Right hindlimb (tissue), 1 donor: ENCODE data around the gene EZH1.
"Not testable (repeated sequence)": the region's sequence is repeated elsewhere in the genome, so short reads cannot be mapped to it uniquely, and the experiment has no call there.

Experiments used
- DNase-seq: peaks from one replicate; pipeline ENCODE4 v3.0.0-alpha.2; 2018

EZH1 gene

DNA sequence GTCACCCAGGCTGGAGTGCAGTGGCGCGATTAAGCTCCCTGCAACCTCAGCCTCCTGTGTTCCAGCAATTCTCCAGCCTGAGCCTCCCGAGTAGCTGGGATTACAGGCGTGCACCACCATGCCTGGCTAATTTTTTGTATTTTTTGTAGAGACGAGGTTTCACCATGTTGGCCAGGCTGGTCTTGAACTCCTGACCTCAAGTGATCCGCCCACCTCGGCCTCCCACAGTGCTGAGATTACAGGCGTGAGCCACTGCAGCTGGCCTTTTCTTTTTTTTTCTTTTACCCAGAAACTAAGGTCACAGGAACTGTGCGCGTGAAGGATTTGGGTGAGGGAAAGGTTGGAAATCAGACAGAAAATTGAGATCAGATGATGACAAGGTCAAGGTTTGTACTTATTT, 25.1 kb upstream of the EZH1 start:
- DNase-seq = not testable (repeated sequence)

DNA sequence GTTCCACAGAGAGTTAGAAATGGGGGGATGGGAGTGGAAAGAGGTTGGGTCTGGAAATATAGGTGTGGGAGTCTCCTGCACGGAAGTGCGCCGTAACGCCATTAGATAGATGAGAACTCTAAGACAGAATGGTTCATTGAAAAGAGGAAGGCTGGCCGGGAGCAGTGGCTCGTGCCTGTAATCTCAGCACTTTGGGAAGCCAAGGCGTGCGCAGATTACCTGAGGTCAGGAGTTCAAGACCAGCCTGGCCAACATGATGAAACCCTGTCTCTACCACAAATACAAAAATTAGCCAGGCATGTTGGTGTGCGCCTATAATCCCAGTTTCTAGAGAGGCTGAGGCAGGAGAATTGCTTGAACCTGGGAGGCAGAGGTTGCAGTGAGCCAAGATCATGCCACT, 23.2 kb upstream of the EZH1 start:
- not testable (repeated sequence) for DNase-seq

DNA sequence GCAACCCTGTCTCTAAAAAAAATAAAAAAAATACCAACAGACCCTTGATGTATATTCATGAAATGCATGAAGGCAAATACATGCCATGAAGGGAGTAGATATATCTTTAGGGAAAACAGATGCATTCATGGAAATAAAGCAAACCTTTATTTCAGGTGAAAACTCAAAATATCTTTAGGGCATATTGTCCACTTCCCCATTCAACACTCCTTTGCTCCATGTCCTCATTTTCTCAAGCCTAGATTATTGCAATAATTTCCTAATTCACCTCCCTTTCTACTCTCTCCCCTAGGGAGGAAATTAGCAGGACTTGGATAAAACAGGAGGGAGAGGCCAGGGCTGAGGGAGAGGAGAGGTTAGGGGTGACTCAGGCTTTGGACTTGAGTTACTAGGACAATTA, 22.7 kb upstream of the EZH1 start:
- DNase-seq = no peak

DNA sequence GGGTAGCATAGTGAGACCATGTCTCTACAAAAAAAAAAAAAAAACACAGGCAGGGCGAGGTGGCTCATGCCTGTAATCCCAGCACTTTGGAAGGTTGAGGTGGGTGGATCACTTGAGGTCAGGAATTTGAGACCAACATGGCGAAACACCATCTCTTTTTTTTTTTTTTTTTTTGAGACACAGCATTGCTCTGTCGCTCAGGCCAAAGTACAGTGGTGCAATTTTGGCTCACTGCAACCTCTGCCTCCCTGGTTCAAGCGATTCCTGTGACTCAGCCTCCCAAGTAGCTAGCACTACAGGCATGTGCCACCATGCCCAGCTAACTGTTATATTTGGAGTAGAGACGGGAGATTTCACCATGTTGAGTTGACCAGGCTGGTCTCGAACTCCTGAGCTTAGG, 21.3 kb upstream of the EZH1 start:
- no peak for DNase-seq

DNA sequence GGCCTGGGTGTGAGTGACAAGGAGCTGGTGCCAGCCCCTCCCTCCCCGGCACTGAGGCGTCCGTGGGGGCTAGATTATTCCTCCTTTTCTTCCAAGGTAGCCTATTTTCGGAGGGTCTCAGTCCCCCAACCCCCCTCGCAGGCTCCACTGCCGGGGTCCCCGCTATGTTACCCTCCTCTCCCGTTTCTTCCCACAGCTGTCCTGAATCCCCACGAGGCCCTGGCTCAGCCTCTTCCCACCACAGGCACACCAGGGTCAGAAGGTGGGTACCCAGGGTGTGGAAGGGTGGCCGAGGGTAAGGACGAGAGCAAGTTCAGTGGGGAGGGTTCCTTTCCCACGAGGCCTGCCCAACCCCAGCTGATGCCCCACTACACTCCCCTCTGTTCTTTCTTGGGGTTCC, 16.8 kb upstream of the EZH1 start:
- DNase-seq = no peak

DNA sequence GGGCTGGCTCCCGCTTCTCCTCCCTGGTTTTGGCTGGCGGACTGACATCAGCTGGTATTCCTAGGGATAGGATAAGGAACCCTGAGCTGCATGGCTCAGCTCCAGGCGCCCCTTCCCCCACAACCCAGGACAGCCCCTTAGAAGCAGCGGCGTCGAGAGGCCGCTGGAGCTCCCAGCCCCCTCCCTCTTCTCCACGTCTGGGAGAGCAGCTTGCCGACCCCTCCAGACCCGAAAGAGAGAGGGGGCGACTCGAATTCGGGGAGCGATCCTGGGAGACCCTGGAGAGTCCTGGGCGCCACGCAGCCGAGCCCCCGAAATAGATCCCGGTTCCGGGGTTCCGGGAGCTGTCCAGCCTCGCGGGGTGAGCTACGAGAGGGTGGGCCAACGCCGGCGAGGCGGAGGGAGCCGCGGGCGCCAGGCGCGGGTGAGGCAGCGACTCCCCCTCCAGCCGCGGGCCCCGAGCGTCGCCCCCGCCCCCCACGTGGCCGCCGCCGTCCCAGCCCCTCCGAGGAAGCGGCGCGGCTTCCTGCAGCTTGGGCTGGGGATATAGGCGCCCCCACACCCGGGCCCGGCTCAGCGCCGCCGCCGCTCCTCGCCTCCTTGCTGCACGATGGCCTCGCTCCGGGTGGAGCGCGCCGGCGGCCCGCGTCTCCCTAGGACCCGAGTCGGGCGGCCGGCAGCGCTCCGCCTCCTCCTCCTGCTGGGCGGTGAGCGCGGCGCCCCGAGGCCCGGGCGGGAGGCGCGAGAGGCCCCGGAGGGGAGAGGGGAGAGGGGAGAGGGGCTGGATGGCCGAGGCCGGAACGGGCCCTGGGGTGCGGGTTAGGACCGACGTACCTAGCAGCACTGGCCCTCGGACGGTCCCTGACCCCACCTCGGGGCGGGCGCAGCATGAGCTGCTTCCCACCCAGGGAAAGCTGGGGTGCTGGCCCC, 16.1 kb upstream of the EZH1 start, which contains the start of gene RAMP2:
RAMP2 (plus strand) TSS at position 576 of the 930 bp plus-strand sequence; CDS start at position 611, 35 bp downstream.
- DNase-seq = peak; percentile 69

DNA sequence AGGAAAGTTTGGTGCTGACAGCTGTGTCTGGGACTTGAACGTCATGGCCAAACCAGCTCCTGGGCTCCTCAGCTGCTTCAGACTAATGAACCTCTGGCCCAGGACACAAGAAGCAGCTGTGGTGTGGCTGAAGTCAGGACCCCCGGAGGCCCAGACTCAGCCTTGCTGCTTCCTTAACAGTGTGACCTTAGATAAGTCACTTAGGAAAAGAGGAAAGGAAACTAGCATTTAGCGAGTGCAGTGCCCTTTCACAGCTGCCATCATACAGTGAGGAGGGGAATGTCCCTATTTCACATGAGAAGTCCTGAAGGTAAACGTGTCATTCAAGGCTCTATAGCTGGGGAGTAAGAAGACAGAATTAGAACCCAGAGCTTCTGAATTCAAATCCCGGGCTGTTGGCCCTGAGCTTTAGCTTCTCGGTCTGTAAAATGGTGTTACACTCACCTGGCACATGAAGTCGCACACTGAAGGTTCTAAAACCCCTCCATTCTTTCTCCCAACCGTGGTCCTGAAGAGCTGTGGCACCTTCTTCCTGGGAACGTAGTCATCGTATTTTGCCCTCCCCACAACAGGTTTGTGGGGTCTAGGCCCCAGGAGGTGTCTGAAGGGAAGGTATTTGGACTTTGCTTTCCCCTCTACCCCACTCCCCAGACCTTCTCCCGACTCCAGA, 15.3 kb upstream of the EZH1 start:
- no peak for DNase-seq

DNA sequence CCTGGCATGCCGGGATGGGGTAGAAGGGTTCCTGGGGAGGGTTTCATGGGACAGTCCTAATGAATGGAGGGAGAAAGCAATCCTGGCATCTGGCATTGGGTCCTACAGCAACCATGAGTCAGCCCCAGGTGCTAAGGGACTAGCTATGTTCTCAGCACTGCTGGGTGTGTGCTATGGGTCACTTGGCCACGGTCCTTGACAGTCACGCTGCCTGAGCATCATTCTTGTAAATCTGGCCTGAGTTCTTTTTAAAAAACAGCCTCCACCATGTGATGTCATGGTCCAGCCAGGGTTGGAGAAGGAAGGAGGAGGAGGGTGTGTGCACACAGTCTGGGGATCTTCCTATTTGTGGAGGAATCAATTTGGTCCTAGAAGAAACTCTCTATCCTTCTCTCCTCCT, 9.9 kb upstream of the EZH1 start:
- peak; percentile 39 for DNase-seq

DNA sequence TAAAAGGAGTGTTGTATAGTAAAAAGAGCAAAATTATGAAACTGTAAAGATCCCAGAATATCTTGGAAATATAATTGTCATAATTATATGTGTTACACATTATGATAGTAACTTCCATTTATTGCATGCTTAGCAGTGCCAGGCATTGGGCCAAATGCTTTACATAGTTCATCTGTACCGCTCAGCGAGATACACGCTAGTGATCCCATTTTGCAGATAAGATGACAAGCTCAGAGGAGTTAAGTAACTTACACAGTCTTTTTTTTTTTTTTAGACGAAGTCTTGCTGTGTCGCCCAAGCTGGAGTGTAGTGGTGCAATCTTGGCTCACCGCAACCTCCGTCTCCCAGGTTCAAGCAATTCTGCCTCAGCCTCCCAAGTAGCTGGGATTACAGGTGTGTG, 6.8 kb upstream of the EZH1 start:
- DNase-seq = no peak

DNA sequence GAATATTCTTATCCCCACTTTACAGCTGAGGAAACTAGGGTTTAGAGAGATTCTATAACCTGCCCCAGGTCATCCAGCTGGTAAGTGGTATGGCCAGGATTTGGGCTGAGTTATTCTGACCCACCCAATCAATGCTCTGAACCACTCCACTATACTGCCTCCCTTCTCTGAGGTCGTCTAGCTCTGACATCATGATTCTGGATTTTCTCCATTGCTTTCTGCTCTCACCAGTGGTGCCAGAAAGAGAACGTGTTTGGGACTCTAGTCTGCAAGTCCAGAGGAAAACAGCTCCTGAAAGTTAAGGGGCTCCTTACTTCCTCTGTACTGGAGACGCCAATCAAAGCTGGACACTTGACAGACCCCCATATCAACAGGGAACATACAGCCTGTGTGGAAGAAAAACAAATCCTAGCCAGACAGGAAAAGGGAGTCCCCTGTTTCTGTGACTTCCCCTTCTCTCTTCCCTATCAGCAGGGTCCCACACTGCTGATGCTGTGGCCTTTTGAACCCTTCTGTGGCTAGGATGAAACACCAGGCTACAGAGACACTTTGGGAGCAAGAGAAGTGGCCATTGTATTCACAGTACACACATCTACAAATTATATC, 6.0 kb upstream of the EZH1 start:
- DNase-seq = no peak

DNA sequence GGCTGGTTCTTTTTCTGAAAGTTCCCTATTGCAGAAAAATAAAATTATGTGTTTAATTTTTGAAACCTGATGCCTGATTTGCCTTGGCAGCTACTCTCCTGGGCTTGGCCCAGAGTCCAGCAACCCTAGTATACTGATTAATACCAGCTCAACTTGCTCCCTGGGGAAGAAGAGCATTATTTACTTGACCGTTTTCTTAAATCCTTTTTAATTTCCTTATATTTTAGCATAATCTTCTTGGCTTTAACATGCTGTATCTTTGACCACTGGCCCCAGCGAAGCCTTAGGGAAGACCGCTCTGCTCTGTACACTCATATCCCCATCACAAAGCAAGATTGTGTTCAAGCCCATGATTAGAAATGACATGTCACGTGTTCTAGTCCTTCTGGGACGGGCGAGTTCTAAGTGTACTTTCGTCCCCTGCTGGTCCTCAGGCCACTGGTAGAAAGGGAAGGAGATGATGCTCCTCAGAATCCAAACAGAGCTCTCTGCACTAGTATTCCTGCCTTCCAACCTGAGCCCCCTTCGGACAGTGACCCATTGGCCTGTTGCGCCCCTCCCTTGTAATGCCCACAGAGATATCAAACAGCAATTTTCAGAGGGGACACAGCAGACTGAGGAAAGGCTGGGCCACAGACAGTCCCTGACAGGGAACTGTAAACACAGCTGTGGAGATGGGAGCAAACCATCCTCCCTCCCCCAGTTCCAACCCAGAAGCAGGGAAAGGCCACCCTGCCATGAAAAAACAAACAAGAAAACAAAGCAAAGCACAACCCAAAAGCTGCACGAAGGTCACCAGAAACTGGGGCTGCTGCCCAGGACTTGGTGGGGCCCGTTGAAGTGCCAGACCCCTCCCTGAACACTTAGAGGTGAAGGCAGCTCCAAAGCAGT, 4.3 kb upstream of the EZH1 start:
- DNase-seq = no peak

DNA sequence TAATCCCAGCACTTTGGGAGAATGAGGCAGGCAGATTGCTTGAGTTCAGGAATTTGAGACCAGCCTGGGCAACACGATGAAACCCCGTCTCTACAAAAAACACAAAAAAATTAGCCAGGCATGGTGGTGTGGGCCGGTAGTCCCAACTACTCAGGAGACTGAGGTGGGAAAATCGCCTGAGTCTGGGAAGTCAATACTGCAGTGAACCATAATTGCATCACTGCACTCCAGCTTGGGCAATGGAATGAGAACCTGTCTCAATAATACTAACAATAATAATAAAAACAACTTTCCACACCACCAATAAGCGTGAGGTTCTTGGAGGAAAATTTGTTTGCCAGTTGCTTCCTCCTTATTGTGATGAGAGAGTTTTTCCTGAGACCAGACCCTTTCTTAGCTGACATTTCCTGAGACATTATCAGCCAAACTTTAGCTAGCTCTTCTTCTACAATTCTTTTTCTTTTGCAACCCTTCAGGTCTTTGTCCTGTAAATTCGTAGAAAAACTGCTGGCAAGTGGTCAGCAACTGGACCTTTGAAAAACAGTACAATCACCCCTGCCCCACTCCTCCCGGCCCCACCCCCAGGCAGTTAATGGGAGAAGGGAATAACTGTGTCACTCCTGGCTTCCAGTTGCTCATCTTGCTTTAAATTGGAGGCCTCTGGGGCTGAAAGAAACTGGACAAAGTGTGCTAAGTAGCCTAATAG, 3.5 kb upstream of the EZH1 start:
- DNase-seq = peak; percentile 34

DNA sequence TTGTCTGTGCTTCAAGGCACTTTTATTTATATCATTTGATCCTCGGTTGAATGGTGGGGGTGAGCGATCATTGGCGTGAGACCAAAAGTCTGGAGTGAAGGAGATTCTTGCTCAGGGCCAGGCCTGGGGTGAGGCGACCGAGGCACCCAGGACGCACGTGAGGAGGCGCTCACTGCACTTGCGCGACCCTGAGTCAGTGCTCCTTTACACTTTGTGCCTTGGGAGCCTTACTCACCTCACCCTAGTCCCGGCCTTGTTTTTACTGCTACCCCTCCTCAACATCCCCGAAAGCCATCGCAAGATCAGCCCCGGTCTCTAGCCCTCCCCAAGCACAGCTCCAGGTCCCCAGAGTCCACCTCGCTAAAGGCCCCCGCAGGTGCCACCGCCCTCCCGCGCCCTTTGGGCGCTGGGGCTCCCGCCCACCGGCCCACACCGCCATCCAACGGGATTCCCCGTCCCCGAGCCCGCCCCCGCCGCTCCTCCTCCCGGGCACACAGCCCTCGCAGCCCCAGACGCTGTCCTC, 496 bp downstream of the EZH1 start:
- no peak for DNase-seq

DNA sequence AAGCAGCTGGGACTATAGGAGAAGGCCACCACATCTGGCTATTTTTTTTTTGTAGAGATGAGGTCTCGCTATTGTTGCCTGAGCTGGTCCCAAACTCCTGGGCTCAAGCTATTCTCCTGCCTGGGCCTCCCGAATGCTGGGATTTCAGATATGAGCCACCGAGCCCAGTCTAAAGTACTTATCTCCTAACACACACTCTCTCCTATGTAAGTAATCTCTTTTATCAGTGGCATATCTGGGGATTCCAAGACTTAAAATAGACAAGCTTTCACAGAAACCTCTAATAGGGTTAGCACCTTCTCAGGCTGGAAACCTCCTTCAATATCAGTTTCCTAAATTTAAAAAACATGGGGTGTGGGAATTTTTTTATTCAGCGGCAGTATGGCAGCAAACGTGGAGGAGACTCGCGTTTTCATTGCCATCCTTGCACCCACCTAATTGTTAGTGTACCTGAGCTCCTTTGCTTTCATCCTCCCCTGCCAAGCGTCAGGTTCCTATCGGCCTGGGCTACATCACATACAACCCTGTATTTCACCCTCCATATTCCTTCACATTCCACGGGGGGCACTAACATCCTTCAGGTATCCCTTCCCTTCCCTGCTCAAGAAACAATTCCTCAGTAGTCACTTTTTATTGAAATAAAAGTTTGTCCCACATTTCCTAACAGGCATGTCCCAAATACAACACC, 1.1 kb downstream of the EZH1 start:
- DNase-seq = no peak

DNA sequence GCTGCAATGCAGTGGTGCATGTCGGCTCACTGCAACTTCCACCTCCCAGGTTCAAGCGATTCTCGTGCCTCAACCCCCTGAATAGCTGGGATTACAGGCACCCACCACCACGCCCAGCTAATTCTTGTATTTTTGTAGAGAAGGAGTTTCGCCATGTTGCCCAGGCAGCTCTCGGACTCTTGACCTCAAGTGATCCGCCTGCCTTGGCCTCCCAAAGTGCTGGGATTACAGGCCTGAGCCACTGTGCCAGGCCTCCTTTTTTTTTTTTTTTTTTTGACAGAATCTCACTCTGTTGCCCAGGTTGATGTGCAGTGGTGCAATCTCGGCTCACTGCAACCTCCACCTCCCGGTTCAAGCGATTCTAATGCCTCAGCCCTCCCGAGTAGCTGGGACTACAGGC, 1.9 kb downstream of the EZH1 start:
- not testable (repeated sequence) for DNase-seq

DNA sequence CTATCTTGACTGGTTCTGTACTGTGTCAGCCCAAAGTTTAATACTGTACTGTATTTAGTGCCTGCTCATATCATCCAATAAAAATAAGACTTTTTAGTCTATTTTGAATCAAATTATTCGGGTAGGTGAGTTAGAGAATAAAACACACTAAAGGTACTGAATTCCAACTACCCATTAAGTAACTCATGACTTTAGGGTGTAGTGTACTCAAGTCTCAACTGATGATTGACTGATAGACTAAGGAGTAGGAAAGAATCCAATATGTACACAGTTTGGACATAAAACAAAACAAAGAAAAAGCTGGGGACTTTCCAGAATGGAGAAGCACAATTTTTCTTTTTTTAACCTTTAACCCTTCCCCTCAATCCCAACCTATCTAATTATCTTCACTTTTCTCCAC, 4.1 kb downstream of the EZH1 start:
- no peak for DNase-seq

DNA sequence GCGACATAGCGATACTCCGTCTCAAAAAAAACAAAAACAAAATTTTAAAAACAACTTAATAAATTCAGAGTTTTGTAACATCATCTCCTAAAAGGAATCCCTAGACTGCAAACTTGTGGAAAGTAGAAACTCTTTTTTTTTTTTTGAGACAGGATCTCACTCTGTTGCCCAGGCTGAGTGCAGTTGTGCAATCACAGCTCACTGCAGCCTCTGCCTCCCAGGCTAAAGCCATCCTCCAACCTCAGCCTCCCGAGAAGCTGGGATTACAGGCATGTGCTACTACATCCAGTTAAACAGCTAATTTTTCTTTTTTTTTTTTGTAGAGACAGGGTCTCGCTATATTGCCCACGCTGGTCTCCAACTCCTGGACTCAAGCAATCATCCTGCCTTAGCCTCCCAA, 19.7 kb downstream of the EZH1 start:
- DNase-seq = no peak

DNA sequence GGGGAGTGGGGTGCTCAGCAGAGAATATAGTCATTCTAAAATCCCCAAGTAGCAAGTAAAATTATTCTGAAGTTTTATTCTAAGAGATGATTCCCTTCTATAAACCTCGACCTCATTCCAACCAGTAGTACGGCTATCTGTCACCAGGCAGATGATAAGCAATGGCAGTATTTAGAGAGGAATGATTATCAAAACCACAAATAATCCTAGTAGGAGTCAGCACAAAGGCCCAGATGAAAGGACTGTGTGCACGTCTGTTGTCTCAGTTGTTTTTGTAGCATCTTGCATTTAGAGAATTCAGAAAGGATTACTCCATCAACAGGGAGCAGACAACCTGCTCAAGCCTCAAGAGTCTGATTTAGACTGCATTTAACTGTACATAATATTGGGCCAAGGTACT, 21.2 kb downstream of the EZH1 start:
- DNase-seq = no peak

DNA sequence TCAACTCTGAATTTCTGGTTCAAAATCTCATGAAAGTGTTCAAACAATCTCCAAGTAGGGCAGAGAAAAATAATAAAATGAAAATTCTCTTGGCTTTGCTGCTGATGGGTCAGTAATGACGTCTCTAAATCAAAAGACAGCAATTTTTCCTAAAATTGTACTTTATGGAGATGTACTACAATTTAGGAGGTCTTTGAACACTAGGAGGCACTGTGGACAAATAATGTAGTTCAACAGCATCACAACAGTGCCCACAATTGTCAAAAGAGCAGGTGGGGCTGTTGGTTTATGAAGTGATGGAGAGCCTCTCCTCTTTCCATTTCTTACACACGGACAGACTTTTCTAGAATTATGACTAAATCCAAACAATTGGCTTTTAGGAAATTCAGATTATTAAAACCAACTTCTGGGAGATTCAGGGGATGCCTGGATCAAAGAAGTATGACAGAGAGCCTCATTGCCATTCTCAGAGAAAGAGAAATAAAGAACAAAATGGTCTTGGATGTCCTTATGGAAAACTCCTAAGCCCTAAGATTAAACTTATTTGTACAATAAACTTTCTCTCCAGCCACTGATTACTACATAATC, 23.8 kb downstream of the EZH1 start:
- DNase-seq = no peak

DNA sequence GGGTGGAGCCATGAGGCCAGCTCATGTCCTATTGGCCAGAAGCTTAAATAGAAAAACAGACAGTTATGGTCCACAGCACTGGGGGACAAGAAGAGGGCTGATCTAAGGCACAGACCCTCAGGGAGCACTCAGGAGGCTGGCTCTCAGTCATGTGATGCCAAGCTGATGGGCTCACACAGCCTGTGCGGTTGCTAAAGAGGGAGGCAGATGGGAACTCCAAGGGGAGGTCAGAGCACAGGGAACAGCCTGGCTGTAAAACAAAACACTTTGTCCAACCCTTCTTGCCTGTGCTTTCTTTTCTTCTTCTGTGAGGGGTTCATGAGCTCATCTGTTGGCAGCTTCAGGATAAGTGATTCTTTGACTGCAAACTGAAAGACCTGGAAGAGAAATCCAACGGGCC, 35.3 kb downstream of the EZH1 start:
- no peak for DNase-seq

DNA sequence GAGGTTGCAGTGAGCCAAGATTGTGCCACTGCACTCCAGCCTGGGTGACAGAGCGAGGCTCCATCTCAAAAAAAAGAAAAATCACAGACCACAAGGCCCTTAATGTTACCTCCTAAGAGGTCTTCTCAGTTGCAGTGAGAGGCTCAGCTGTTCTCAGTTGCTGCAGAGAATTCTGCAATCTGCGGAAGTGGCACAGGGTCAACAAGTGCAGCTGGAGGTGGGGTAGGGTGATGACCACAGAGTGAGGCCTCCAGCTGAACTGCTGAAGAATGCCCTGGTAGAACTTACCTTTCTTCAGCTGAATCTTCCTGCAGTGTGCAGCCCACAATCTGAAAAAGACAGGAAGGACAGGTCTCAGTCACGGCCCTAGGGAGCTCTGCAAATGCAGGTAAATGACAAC, 36.3 kb downstream of the EZH1 start:
- no peak for DNase-seq
